GM19043 (cell line): Measurements from ENCODE around the gene KLF15.
"Not testable (repeated sequence)": the region's sequence is repeated elsewhere in the genome, so short reads cannot be mapped to it uniquely, and the experiment has no call there.

ENCODE experiments used
- ATAC-seq: cut with Tn5 transposase; IDR thresholded peaks from one replicate; pipeline ENCODE4 v1.9.1; 2021; ENCODE audit warnings: low read depth; ENCODE audit not compliant: unreplicated experiment

KLF15 gene

GRCh38 chr3:126349071-126349470 is 8.1 kb downstream of the KLF15 start:
- ATAC-seq: no peak

GRCh38 chr3:126348308-126348920 is 8.8 kb downstream of the KLF15 start:
- ATAC-seq: no peak

GRCh38 chr3:126347543-126348161 is 9.6 kb downstream of the KLF15 start:
- ATAC-seq: no peak

DNA sequence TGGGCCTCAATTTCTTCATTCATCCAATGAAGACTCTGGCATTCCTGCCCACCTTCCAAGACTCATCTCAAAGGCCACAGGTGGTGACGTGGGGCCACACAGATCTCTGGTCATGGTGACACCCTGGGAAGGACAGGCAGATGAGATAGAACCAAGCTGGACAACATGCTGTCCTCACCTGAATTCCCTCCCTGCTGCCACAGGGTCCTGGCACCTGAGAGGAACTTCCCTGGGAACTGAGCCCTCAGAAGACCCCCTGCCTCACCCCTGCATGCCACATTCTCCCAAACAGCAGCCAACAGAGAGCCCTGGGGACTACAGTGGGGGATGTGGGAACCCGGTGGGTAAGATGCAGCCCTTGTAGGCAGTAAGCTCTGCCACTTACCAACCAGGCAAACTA is 10.7 kb downstream of the KLF15 start:
- no peak for ATAC-seq

- no peak for ATAC-seq
Observed at GRCh38 chr3:126345641-126346460, 11.4 kb downstream of the KLF15 start.

- no peak for ATAC-seq
Observed at GRCh38 chr3:126345231-126345630, 12.0 kb downstream of the KLF15 start.

DNA sequence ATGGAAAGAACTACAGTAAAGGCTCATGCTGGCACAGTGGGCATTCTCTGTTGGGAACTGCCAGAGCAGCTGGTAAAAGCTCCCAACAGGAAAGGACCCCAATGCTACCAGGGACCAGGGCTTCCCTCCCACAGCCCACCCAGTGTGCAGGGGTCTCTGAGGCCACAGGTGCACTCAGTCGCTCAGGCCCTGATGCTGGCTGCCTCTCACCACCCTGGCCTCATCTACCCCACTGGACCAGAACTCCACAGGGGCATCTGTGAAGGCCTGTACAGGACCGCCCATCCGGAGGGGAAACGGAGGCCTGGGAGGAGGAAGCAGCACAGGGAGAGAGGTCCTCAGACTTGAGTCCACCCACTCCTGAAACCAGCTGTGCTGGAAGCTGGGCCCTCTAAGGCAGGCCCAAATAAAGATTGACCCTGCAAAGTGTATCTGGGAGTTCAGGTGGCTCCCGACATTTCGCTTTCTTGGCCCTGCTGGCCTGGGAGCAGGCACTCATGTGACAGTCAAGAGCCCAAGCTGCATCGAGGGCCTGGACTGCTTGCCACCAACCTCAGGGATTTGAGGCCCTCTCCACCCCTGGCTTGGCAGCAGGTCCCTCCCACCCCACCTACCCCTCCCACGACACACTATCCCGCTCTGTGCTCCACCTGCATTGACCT is 12.7 kb downstream of the KLF15 start:
- ATAC-seq: no peak

GRCh38 chr3:126343649-126344035 is 13.6 kb downstream of the KLF15 start:
- no peak for ATAC-seq

DNA sequence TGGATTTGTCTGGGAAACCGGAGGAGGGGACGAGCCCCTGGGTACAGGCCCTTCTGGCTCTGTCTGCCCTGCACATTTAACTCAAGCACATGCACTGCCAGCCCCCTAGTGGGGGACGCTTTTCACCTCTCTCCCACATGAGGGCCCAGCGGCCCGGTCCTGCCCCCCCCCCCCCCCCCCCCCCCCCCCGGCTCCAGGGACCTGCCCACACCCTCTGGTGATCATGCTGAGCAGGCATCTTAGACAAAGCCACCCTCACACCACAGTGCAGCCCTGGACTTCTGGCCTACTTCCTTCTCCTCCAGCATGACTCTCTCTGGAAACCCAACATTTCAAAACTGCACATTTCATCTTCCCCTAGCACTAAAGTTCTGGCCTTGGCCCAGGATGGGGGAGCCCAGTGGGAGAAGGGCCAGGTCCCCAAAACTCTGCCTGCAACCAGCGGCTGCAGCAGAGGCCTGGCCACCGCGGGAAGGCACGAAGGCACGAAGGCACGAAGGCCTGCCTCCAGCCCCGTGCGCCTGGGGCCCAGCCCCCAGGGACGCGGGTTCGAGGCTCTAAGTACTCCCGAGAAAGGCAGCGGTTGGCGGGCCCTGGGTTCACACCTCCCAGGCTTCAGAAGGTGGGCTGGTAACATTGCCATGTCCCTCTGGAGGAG is 14.1 kb downstream of the KLF15 start:
- no peak for ATAC-seq

- no peak for ATAC-seq
Observed at GRCh38 chr3:126342211-126342610, 15.0 kb downstream of the KLF15 start.

GRCh38 chr3:126341755-126342150 is 15.5 kb downstream of the KLF15 start:
- ATAC-seq: no peak

DNA sequence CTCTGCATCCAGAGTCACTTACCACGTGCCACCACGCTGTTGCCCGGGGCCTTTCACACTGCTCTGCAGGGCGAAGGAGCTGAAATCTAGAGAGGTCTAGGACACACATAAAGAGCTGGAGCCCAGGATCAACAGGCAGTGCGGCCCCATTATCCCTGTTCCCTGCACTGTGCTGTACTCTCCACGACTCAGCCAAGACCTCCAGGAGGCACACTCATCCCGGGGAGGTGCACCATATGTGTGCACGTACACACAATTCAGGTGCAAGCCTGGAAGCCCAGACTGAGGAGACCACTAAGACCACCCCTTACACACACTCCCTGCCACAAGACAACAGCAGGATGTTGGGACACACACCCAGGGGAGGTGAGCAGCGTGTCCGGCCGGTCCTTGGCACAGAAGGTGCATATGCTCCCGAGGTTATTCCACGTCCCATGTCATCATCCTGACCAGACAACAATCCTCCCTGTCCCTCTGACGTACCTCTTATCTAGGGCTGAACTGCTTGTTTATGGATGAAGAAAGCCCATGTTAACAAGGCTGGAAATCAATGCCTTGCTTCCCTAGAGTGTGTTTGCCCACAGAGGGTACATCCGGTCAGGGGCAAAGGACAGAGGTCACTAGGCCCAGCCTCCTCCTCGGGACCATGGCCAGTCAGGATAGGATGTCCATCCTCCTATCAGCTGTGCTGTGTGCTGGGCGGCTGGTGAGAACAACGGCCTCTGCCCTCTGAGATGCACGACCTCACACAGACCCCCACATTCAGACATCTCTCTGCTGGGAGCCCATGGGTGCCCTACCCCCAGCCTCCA is 16.1 kb downstream of the KLF15 start:
- no peak for ATAC-seq

- no peak for ATAC-seq
Observed at GRCh38 chr3:126340596-126340942, 16.6 kb downstream of the KLF15 start.

DNA sequence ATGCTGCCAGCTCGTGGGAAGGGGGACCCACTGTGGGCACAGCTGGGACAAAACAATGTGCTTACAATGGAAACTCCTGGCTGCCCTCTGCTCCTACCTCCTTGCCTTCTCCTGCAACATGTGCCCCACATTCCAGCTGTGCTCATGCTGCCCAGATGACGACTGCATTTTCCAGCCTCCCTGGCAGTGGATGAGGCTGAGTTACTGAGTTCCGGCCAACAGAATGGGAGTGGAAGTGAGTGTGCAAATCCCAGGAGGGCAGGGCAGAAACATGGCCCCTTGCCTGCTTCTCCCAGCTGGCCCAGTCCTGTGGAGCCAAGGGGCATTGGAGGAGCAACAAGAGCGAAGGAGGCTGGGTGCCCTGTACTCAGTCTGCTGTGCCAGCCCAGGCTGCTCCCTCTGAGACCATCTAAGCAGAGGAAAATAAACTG is 17.1 kb downstream of the KLF15 start:
- ATAC-seq: no peak

- ATAC-seq: no peak
Observed at GRCh38 chr3:126339466-126339865, 17.7 kb downstream of the KLF15 start.

- ATAC-seq: no peak
Observed at GRCh38 chr3:126338790-126339288, 18.4 kb downstream of the KLF15 start.

GRCh38 chr3:126337980-126338651 is 19.1 kb downstream of the KLF15 start:
- no peak for ATAC-seq

DNA sequence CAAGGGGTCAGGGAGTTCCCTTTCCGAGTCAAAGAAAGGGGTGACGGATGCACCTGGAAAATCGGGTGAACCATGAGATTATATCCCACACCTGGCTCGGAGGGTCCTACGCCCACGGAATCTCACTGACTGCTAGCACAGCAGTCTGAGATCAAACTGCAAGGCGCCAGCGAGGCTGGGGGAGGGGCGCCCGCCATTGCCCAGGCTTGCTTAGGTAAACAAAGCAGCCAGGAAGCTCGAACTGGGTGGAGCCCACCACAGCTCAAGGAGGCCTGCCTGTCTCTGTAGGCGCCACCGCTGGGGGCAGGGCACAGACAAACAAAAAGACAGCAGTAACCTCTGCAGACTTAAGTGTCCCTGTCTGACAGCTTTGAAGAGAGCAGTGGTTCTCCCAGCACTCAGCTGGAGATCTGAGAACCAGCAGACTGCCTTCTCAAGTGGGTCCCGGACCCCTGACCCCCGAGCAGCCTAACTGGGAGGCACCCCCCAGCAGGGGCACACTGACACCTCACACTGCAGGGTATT is 25.3 kb downstream of the KLF15 start:
- not testable (repeated sequence) for ATAC-seq
